Stomach (tissue), 9 donors: ENCODE measurements around the gene KRTAP19-7. TPM values are rescaled to one million over a fixed set of nuclear protein-coding genes. Genes with fewer than 3 reads are reported as not detected.

Experiments used
- DNase-seq, 2 donors: peaks; one replicate each; pipeline versions ENCODE4 v3.0.0 to v3.0.0-alpha.2; 2013 to 2019
- H3K27ac ChIP-seq, 5 donors: fragments of 200-600 bp in 4 of 5; sonication (generic) in 4 of 5; one replicate each; pipeline ENCODE4 v1.5.1; 2013 to 2019; ENCODE audit warnings: mild to moderate bottlenecking in 1 of 5, moderate library complexity in 1 of 5
- H3K27me3 ChIP-seq, 3 donors: fragments of 200-600 bp; sonication (generic); one replicate each; pipeline ENCODE4 v1.5.1; 2017 to 2019; ENCODE audit warnings: mixed run types in 1 of 3
- H3K36me3 ChIP-seq, 4 donors: fragments of 200-600 bp; sonication (generic); 1 replicate in 3 of 4; 2 replicates in 1 of 4; pipeline ENCODE4 v1.5.1; 2016 to 2019
- H3K4me1 ChIP-seq, 4 donors: fragments of 200-600 bp; sonication (generic); one replicate each; pipeline ENCODE4 v1.5.1; 2016 to 2019
- H3K4me3 ChIP-seq, 4 donors: fragments of 200-600 bp; sonication (generic) in 3 of 4; one replicate each; pipeline ENCODE4 v1.5.1; 2016 to 2019; ENCODE audit warnings: mild to moderate bottlenecking in 1 of 4
- H3K9me3 ChIP-seq, 4 donors: fragments of 200-600 bp; sonication (generic); one replicate each; pipeline ENCODE4 v1.5.1; 2016 to 2019
- CTCF ChIP-seq, 7 experiments: fragments of 450-650 bp in 4 of 7; fragments of 200-600 bp in 3 of 7; sonication (generic) in 3 of 7; IDR thresholded peaks; one replicate each; pipeline ENCODE4 v1.5.1; 2016 to 2019; ENCODE audit warnings: antibody characterized with exemption in 7 of 7, control low read depth in 2 of 7, mild to moderate bottlenecking in 1 of 7
- EP300 ChIP-seq: sonication (generic); formaldehyde crosslinking; IDR thresholded peaks from one replicate; pipeline ENCODE4 v1.6.1; 2017; ENCODE audit warnings: antibody characterized with exemption
- POLR2A ChIP-seq, 4 donors: fragments of 450-650 bp; IDR thresholded peaks; one replicate each; pipeline ENCODE4 v1.6.1; 2016; ENCODE audit warnings: antibody characterized with exemption in 4 of 4, control low read depth in 2 of 4, mild to moderate bottlenecking in 1 of 4, moderate library complexity in 1 of 4
- POLR2AphosphoS5 ChIP-seq, 3 donors: sonication (generic); formaldehyde crosslinking; IDR thresholded peaks; one replicate each; pipeline ENCODE4 v1.6.1; 2016; ENCODE audit warnings: antibody characterized with exemption in 3 of 3
- WGBS, 5 donors: extraction: QIAGEN DNeasy Blood & Tissue Kit in 3 of 5; methylation state at CpG; one replicate each; pipeline versions ENCODE4 v1.1.5 to v1.1.7; 2013 to 2018; 5-methylcytosine and 5-hydroxymethylcytosine counted together
- intact Hi-C: fragments of 100-400 bp; cut with DNase I; formaldehyde crosslinking; loops from one replicate; pipeline ENCODE4 v1.15.1; 2023; ENCODE audit warnings: low total_unique reads
- polyA plus RNA-seq, 3 donors: library from polyadenylated mRNA; stranded (reverse); fragments of 200-250 nt; gene quantifications; one replicate each; pipeline ENCODE4 v1.2.3, GENCODE V29; 2013
- small RNA-seq, 4 donors: library from RNA; depleted of rRNA; stranded (forward); fragments of <200 nt; gene quantifications; one replicate each; pipeline ENCODE3, GENCODE V24; 2016
- total RNA-seq, 5 donors: library from RNA; depleted of rRNA; stranded (reverse); fragments of >200 nt; gene quantifications; one replicate each; pipeline versions ENCODE4 v1.1.0 to v1.2.3, GENCODE V29; 2014 to 2016
- donor health status: healthy with polysubstance abuse.
- donor health status: Bipolar disorder and iron deficiency.
- donor health status: healthy.

The KRTAP19-7 gene
- total and polyA plus RNA-seq, 8 donors = not detected

DNA sequence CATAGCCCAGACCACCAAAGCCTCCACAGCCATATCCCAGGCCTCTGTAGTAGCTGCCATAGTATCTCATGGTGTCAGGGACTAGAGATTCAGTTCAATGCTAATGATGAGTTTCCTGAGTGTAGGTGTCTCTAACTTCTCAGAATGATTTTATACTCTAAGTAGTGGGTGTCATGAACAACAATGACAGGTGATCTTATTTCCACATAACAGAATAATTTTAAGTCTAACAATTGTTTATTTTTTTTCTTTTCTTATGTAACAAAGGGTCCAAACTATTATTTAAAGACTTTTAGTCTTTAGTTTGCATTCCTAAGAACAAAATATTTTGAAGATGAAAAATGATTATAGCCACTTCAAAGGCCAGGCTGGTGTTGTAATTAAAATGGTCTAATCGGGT, 19.4 kb downstream of the KRTAP19-7 start, which contains the start of gene KRTAP19-6:
KRTAP19-6 (minus strand) TSS at position 101 of the 400 bp plus-strand sequence; CDS start at position 70, 31 bp downstream.
- intact Hi-C loops = no loop called here

GRCh38 chr21:30518876-30519275, 42.2 kb downstream of the KRTAP19-7 start:
- H3K27me3 ChIP-seq = no peaks in the 10 kb centered on the region
- 83 to 97% (median 94%) methylated on average over 1 of the region's 1 CpG for WGBS, 5 donors
- no peaks in the 10 kb centered on the region for H3K36me3 ChIP-seq
- no peak overlapping the region for H3K4me3 ChIP-seq
- no peaks in the 10 kb centered on the region for H3K4me1 ChIP-seq
- no peak overlapping the region for H3K27ac ChIP-seq
- H3K9me3 ChIP-seq = peaks cover 0 to 3% (median 0%) of the 10 kb centered on the region in 4 donors
- intact Hi-C loops = no loop called here
- no peak for DNase-seq
- TF ChIP-seq EP300 (no peak), CTCF (IDR thresholded peaks at IDR 0.05) (no peak), POLR2A (IDR thresholded peaks at IDR 0.05) (no peak), POLR2AphosphoS5 (IDR thresholded peaks at IDR 0.05) (no peak)

More for the DNA sequence above, 19.4 kb downstream of the KRTAP19-7 start, which contains the start of gene KRTAP19-6:
- Histone ChIP-seq H3K27ac (no peak within 1 kb of the TSS), H3K4me1 (no peaks in the 10 kb centered on the region), H3K36me3 (no peaks in the 10 kb centered on the region), H3K27me3 (no peaks in the 10 kb centered on the region), H3K4me3 (no peak within 1 kb of the TSS), H3K9me3 (no peaks in the 10 kb centered on the region)
- WGBS, 5 donors = 68 to 91% (median 78%) methylated on average over 1 of the region's 1 CpG
- no peak for TF ChIP-seq POLR2AphosphoS5 (IDR thresholded peaks at IDR 0.05)
- no peak for TF ChIP-seq EP300
- TF ChIP-seq CTCF (IDR thresholded peaks at IDR 0.05) = no peak
- no peak for TF ChIP-seq POLR2A (IDR thresholded peaks at IDR 0.05)
- DNase-seq = no peak

DNA sequence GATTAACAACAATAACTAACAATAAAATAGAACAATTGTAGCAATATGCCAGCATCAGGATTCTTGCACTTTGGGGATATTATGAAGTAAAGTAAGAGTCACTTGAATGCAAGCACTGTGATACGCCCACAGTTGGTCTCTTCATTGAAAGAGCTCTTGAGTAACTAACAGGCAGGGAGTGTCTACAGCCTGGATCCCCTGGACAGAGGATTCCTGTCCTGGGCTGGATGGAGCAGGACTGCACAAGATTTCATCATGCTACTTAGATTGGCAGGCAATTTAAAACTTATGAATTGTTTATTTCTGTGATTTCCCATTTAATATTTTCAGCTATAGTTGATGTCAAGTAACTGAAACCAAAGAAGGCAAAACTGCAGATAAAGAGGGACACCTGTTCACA, 45.4 kb downstream of the KRTAP19-7 start:
- H3K9me3 ChIP-seq = no peaks in the 10 kb centered on the region
- WGBS, 5 donors = 75 to 90% (median 87%) methylated on average over 1 of the region's 1 CpG
- no peak overlapping the region for H3K4me3 ChIP-seq
- no peak for TF ChIP-seq POLR2AphosphoS5 (IDR thresholded peaks at IDR 0.05)
- no peak for TF ChIP-seq POLR2A (IDR thresholded peaks at IDR 0.05)
- TF ChIP-seq EP300 = no peak
- H3K4me1 ChIP-seq = no peaks in the 10 kb centered on the region
- H3K27ac ChIP-seq = no peak overlapping the region
- intact Hi-C loops = no loop called here
- DNase-seq = no peak
- H3K36me3 ChIP-seq = no peaks in the 10 kb centered on the region
- H3K27me3 ChIP-seq = no peaks in the 10 kb centered on the region

Small RNAs within 50 kb of the gene (small RNA-seq; reads per million reads assigned to genes)
- gene AP000567.1 (0 reads per million in 4 donors), gene KRTAP19-10P (0 reads per million in 4 donors), gene KRTAP19-11P (0 reads per million in 4 donors), gene KRTAP22-1 (0 reads per million in 4 donors), gene KRTAP22-2 (0 reads per million in 4 donors)

Other genes with a start within 250 kb of the KRTAP19-7 start
- not detected for gene KRTAP26-1, start 241.0 kb downstream of the KRTAP19-7 start, total RNA-seq
- gene KRTAP26-1, start 241.0 kb downstream of the KRTAP19-7 start, polyA plus RNA-seq = not detected
- not detected for gene KRTAP27-1, start 223.6 kb downstream of the KRTAP19-7 start, total RNA-seq
- gene KRTAP27-1, start 223.6 kb downstream of the KRTAP19-7 start, polyA plus RNA-seq = not detected
- gene KRTAP23-1, start 212.7 kb downstream of the KRTAP19-7 start, total RNA-seq = not detected
- not detected for gene KRTAP23-1, start 212.7 kb downstream of the KRTAP19-7 start, polyA plus RNA-seq
- not detected for gene KRTAP13-2, start 189.0 kb downstream of the KRTAP19-7 start, total RNA-seq
- gene KRTAP13-2, start 189.0 kb downstream of the KRTAP19-7 start, polyA plus RNA-seq = not detected
- gene KRTAP13-1, start 165.3 kb downstream of the KRTAP19-7 start, total RNA-seq = not detected
- not detected for gene KRTAP13-1, start 165.3 kb downstream of the KRTAP19-7 start, polyA plus RNA-seq
- not detected for gene KRTAP13-3, start 135.4 kb downstream of the KRTAP19-7 start, total RNA-seq
- not detected for gene KRTAP13-3, start 135.4 kb downstream of the KRTAP19-7 start, polyA plus RNA-seq
- gene KRTAP13-4, start 131.1 kb downstream of the KRTAP19-7 start, total RNA-seq = not detected
- not detected for gene KRTAP13-4, start 131.1 kb downstream of the KRTAP19-7 start, polyA plus RNA-seq
- not detected for gene KRTAP15-1, start 121.0 kb downstream of the KRTAP19-7 start, total RNA-seq
- gene KRTAP15-1, start 121.0 kb downstream of the KRTAP19-7 start, polyA plus RNA-seq = not detected
- not detected for gene KRTAP19-1, start 80.9 kb downstream of the KRTAP19-7 start, total RNA-seq
- not detected for gene KRTAP19-1, start 80.9 kb downstream of the KRTAP19-7 start, polyA plus RNA-seq
- gene KRTAP19-2, start 73.9 kb downstream of the KRTAP19-7 start, total RNA-seq = not detected
- gene KRTAP19-2, start 73.9 kb downstream of the KRTAP19-7 start, polyA plus RNA-seq = not detected
- gene KRTAP19-3, start 69.3 kb downstream of the KRTAP19-7 start, total RNA-seq = not detected
- not detected for gene KRTAP19-3, start 69.3 kb downstream of the KRTAP19-7 start, polyA plus RNA-seq
- not detected for gene KRTAP19-4, start 64.1 kb downstream of the KRTAP19-7 start, total RNA-seq
- not detected for gene KRTAP19-4, start 64.1 kb downstream of the KRTAP19-7 start, polyA plus RNA-seq
- not detected for gene KRTAP19-5, start 59.2 kb downstream of the KRTAP19-7 start, total RNA-seq
- not detected for gene KRTAP19-5, start 59.2 kb downstream of the KRTAP19-7 start, polyA plus RNA-seq
- gene KRTAP19-6, start 19.4 kb downstream of the KRTAP19-7 start, total RNA-seq = not detected
- not detected for gene KRTAP19-6, start 19.4 kb downstream of the KRTAP19-7 start, polyA plus RNA-seq
- not detected for gene KRTAP22-2, start 29.1 kb upstream of the KRTAP19-7 start, total RNA-seq
- not detected for gene KRTAP22-2, start 29.1 kb upstream of the KRTAP19-7 start, polyA plus RNA-seq
- gene KRTAP6-3, start 31.1 kb upstream of the KRTAP19-7 start, total RNA-seq = not detected
- gene KRTAP6-3, start 31.1 kb upstream of the KRTAP19-7 start, polyA plus RNA-seq = not detected
- not detected for gene KRTAP6-2, start 37.6 kb upstream of the KRTAP19-7 start, total RNA-seq
- not detected for gene KRTAP6-2, start 37.6 kb upstream of the KRTAP19-7 start, polyA plus RNA-seq
- not detected for gene KRTAP22-1, start 39.8 kb upstream of the KRTAP19-7 start, total RNA-seq
- gene KRTAP22-1, start 39.8 kb upstream of the KRTAP19-7 start, polyA plus RNA-seq = not detected
- gene KRTAP6-1, start 52.6 kb upstream of the KRTAP19-7 start, total RNA-seq = not detected
- not detected for gene KRTAP6-1, start 52.6 kb upstream of the KRTAP19-7 start, polyA plus RNA-seq
- not detected for gene KRTAP20-1, start 55.1 kb upstream of the KRTAP19-7 start, total RNA-seq
- not detected for gene KRTAP20-1, start 55.1 kb upstream of the KRTAP19-7 start, polyA plus RNA-seq
- gene KRTAP20-4, start 59.3 kb upstream of the KRTAP19-7 start, total RNA-seq = not detected
- not detected for gene KRTAP20-4, start 59.3 kb upstream of the KRTAP19-7 start, polyA plus RNA-seq
- not detected for gene KRTAP20-2, start 73.9 kb upstream of the KRTAP19-7 start, total RNA-seq
- gene KRTAP20-2, start 73.9 kb upstream of the KRTAP19-7 start, polyA plus RNA-seq = not detected
- not detected for gene KRTAP20-3, start 81.5 kb upstream of the KRTAP19-7 start, total RNA-seq
- gene KRTAP20-3, start 81.5 kb upstream of the KRTAP19-7 start, polyA plus RNA-seq = not detected
- gene KRTAP21-3, start 157.5 kb upstream of the KRTAP19-7 start, total RNA-seq = not detected
- gene KRTAP21-3, start 157.5 kb upstream of the KRTAP19-7 start, polyA plus RNA-seq = not detected
- not detected for gene KRTAP21-2, start 185.9 kb upstream of the KRTAP19-7 start, total RNA-seq
- gene KRTAP21-2, start 185.9 kb upstream of the KRTAP19-7 start, polyA plus RNA-seq = not detected
- gene KRTAP21-1, start 194.1 kb upstream of the KRTAP19-7 start, total RNA-seq = not detected
- gene KRTAP21-1, start 194.1 kb upstream of the KRTAP19-7 start, polyA plus RNA-seq = not detected